ENCODE data around the gene ITIH3.

DNA sequence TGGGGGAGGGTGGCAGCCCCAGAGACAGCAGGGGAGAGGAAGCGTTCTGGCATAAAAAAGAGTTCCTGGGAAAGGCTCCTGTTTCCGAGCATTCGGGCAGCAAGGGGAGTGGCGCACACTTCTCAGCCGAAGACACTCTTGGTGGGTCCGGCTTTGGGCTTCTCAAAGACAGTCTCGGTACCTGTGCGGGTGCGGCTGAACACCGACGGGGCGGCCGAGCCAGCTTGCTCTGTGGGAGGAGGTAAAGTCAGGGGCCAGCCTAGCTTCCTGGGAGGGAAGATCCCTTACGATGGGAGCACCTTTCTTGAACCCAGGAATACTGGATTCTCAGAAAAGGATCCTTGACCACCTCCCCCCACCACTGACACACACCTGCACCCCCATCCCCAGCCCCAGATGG, 38.6 kb downstream of the ITIH3 start:
- TF ChIP-seq, protein P1, sequence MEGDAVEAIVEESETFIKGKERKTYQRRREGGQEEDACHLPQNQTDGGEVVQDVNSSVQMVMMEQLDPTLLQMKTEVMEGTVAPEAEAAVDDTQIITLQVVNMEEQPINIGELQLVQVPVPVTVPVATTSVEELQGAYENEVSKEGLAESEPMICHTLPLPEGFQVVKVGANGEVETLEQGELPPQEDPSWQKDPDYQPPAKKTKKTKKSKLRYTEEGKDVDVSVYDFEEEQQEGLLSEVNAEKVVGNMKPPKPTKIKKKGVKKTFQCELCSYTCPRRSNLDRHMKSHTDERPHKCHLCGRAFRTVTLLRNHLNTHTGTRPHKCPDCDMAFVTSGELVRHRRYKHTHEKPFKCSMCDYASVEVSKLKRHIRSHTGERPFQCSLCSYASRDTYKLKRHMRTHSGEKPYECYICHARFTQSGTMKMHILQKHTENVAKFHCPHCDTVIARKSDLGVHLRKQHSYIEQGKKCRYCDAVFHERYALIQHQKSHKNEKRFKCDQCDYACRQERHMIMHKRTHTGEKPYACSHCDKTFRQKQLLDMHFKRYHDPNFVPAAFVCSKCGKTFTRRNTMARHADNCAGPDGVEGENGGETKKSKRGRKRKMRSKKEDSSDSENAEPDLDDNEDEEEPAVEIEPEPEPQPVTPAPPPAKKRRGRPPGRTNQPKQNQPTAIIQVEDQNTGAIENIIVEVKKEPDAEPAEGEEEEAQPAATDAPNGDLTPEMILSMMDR (IDR thresholded peaks at IDR 0.05) = no peak
- TF ChIP-seq ZFX (IDR thresholded peaks at IDR 0.05; ENCODE audit: borderline replicate concordance) = no peak

Data from 22Rv1 (cell line).